H1 (cell line): Measurements from ENCODE around the gene HEATR9. TPM values are rescaled to one million over a fixed set of nuclear protein-coding genes. Genes with fewer than 3 reads are reported as not detected.

Experiments used
- CTCF ChIA-PET: fragments of 300-600 bp; sonication (Branson Sonifier 250); formaldehyde crosslinking; loops from one replicate; lab custom pipeline; 2021; ENCODE audit not compliant: partially characterized antibody; lab: Charles Lee
- POLR2A ChIA-PET: fragments of 300-600 bp; sonication (Branson Sonifier 250); formaldehyde crosslinking; loops from one replicate; lab custom pipeline; 2021; ENCODE audit warnings: inconsistent platforms; ENCODE audit not compliant: partially characterized antibody; lab: Charles Lee
- DNase-seq, 2 experiments: peaks; one replicate each; pipeline versions ENCODE4 v3.0.0 to v3.0.0-alpha.2; 2010 to 2022; ENCODE audit warnings: low spot score in 2 of 2, low read depth in 1 of 2, mixed read lengths in 1 of 2
- FAIRE-seq: peaks from 2 replicates; lab custom pipeline; 2011; peaks lifted over from hg19 to GRCh38; lab: Jason Lieb, UNC
- H2AFZ ChIP-seq: 2 replicates; pipeline ENCODE4 v1.8.1; 2012; ENCODE audit warnings: low read length, inconsistent platforms
- H2AK5ac ChIP-seq: 2 replicates; pipeline ENCODE4 v1.6.1; 2013; ENCODE audit warnings: low read depth, low read length
- H2BK120ac ChIP-seq: replicated peaks from 2 replicates; pipeline ENCODE3; 2013; ENCODE audit warnings: low read depth, low read length, inconsistent platforms
- H2BK12ac ChIP-seq: 2 replicates; pipeline ENCODE4 v1.6.1; 2013; ENCODE audit warnings: low read depth, low read length
- H2BK15ac ChIP-seq: 2 replicates; pipeline ENCODE4 v1.6.1; 2013; ENCODE audit warnings: low read length
- H2BK20ac ChIP-seq: 2 replicates; pipeline ENCODE4 v1.6.1; 2013; ENCODE audit warnings: low read length
- H2BK5ac ChIP-seq: 2 replicates; pipeline ENCODE4 v1.6.1; 2013; ENCODE audit warnings: low read depth, low read length
- H3K14ac ChIP-seq: 2 replicates; pipeline ENCODE4 v1.6.1; 2013; ENCODE audit warnings: inconsistent platforms; ENCODE audit not compliant: insufficient read length
- H3K18ac ChIP-seq: 2 replicates; pipeline ENCODE4 v1.6.1; 2013; ENCODE audit warnings: low read length; ENCODE audit errors: extremely low read depth
- H3K23ac ChIP-seq: 2 replicates; pipeline ENCODE4 v1.6.1; 2013; ENCODE audit warnings: inconsistent platforms; ENCODE audit not compliant: insufficient read length
- H3K23me2 ChIP-seq: 2 replicates; pipeline ENCODE4 v1.6.1; 2013; ENCODE audit warnings: low read depth, low read length
- H3K27ac ChIP-seq: 2 replicates; pipeline ENCODE4 v1.6.1; 2011; ENCODE audit warnings: low read depth, low read length, inconsistent platforms
- H3K27me3 ChIP-seq, 4 experiments: replicated peaks in 1 of 4; 1 replicate in 1 of 4; 2 replicates in 3 of 4; pipeline versions ENCODE4 v1.6.1 to v1.8.1; 2011 to 2013; ENCODE audit warnings: low read length in 3 of 4, mild to moderate bottlenecking in 3 of 4, inconsistent platforms in 2 of 4, mixed read lengths in 2 of 4, moderate library complexity in 1 of 4; ENCODE audit not compliant: control insufficient read depth in 3 of 4, insufficient read depth in 3 of 4; ENCODE audit errors: extremely low read depth in 1 of 4
- H3K36me3 ChIP-seq, 4 experiments: 2 replicates each; pipeline versions ENCODE4 v1.6.1 to v1.8.1; 2011 to 2013; ENCODE audit warnings: mild to moderate bottlenecking in 4 of 4, low read length in 3 of 4, moderate library complexity in 2 of 4, control low read depth in 1 of 4, inconsistent platforms in 1 of 4; ENCODE audit not compliant: insufficient read depth in 4 of 4, control insufficient read depth in 2 of 4
- H3K4ac ChIP-seq: replicated peaks from 2 replicates; pipeline ENCODE3; 2013; ENCODE audit warnings: low read length, low read depth, mixed read lengths, inconsistent platforms; ENCODE audit not compliant: insufficient read length
- H3K4me1 ChIP-seq, 4 experiments: replicated peaks in 1 of 4; 1 replicate in 1 of 4; 2 replicates in 3 of 4; pipeline versions ENCODE4 v1.6.1 to v1.8.1; 2011 to 2013; ENCODE audit warnings: low read length in 3 of 4, inconsistent platforms in 2 of 4, mixed read lengths in 1 of 4; ENCODE audit not compliant: insufficient read depth in 4 of 4, control insufficient read depth in 3 of 4
- H3K4me2 ChIP-seq, 2 experiments: 2 replicates each; pipeline versions ENCODE4 v1.6.1 to v1.8.1; 2011 to 2013; ENCODE audit warnings: low read depth in 2 of 2, low read length in 2 of 2, control low read depth in 1 of 2, inconsistent platforms in 1 of 2, mild to moderate bottlenecking in 1 of 2; ENCODE audit not compliant: insufficient read depth in 1 of 2
- H3K4me3 ChIP-seq, 4 experiments: fragments of 200-600, 300-600 bp in 1 of 4; sonication (generic), shearing (Covaris generic), sonication (Bioruptor Twin) in 1 of 4; 2 replicates each; pipeline versions ENCODE4 v1.5.1 to v1.8.1; 2011 to 2016; ENCODE audit warnings: low read length in 4 of 4, low read depth in 3 of 4, control low read depth in 2 of 4, inconsistent platforms in 2 of 4, mild to moderate bottlenecking in 2 of 4, mixed read lengths in 1 of 4, moderate library complexity in 1 of 4; ENCODE audit not compliant: insufficient read depth in 2 of 4; ENCODE audit errors: extremely low read depth in 1 of 4
- H3K56ac ChIP-seq: replicated peaks from 2 replicates; pipeline ENCODE3; 2013; ENCODE audit warnings: low read depth, mild to moderate bottlenecking, mixed read lengths, low read length, inconsistent platforms; ENCODE audit not compliant: insufficient read length
- H3K79me1 ChIP-seq: 2 replicates; pipeline ENCODE4 v1.6.1; 2013; ENCODE audit warnings: low read depth, low read length, control low read depth
- H3K79me2 ChIP-seq, 2 experiments: 2 replicates each; pipeline versions ENCODE4 v1.6.1 to v1.8.1; 2012 to 2013; ENCODE audit warnings: low read length in 2 of 2, mild to moderate bottlenecking in 2 of 2, inconsistent platforms in 1 of 2; ENCODE audit not compliant: insufficient read depth in 2 of 2, control insufficient read depth in 1 of 2
- H3K9ac ChIP-seq, 4 experiments: replicated peaks in 1 of 4; 1 replicate in 1 of 4; 2 replicates in 3 of 4; pipeline versions ENCODE4 v1.6.1 to v1.8.1; 2011 to 2013; ENCODE audit warnings: low read depth in 3 of 4, low read length in 3 of 4, control low read depth in 2 of 4, mild to moderate bottlenecking in 2 of 4, moderate library complexity in 2 of 4, inconsistent platforms in 1 of 4; ENCODE audit errors: extremely low read depth in 1 of 4
- H3K9me3 ChIP-seq, 2 experiments: 2 replicates each; pipeline versions ENCODE4 v1.6.1 to v1.8.1; 2012 to 2013; ENCODE audit warnings: mild to moderate bottlenecking in 2 of 2, moderate library complexity in 2 of 2, control low read depth in 1 of 2, inconsistent platforms in 1 of 2, low read depth in 1 of 2, low read length in 1 of 2, mixed read lengths in 1 of 2; ENCODE audit not compliant: insufficient read depth in 2 of 2
- H4K20me1 ChIP-seq, 2 experiments: replicated peaks in 1 of 2; 2 replicates each; pipeline versions ENCODE3 to v1.8.1; 2011 to 2013; ENCODE audit warnings: inconsistent platforms in 2 of 2, low read length in 2 of 2, mild to moderate bottlenecking in 1 of 2; ENCODE audit not compliant: insufficient read depth in 2 of 2, control insufficient read depth in 1 of 2
- H4K5ac ChIP-seq: 2 replicates; pipeline ENCODE4 v1.6.1; 2013; ENCODE audit warnings: low read length, low read depth, mixed read lengths, inconsistent platforms; ENCODE audit not compliant: insufficient read length
- H4K8ac ChIP-seq: 2 replicates; pipeline ENCODE4 v1.8.0; 2013; ENCODE audit warnings: mild to moderate bottlenecking, moderate library complexity, low read length, inconsistent platforms; ENCODE audit not compliant: insufficient read depth; ENCODE audit errors: extremely low read depth
- H4K91ac ChIP-seq: replicated peaks from 2 replicates; pipeline ENCODE3; 2013; ENCODE audit warnings: low read length, mixed read lengths, inconsistent platforms; ENCODE audit not compliant: insufficient read length
- CTBP2 ChIP-seq: IDR thresholded peaks from 2 replicates; pipeline ENCODE4 v1.7.0; 2011; ENCODE audit warnings: borderline replicate concordance, mild to moderate bottlenecking, moderate library complexity, mixed read lengths, low read length; ENCODE audit not compliant: insufficient read depth, insufficient read length
- GTF2F1 ChIP-seq: IDR thresholded peaks from 2 replicates; pipeline ENCODE4 v1.6.1; 2012; ENCODE audit warnings: low read depth, low read length, improper control_type of control experiment, borderline replicate concordance
- POLR2A ChIP-seq, 2 experiments: IDR thresholded peaks; 1 replicate in 1 of 2; 2 replicates in 1 of 2; pipeline ENCODE4 v1.6.1; 2011; ENCODE audit warnings: low read depth in 2 of 2, low read length in 2 of 2, mild to moderate bottlenecking in 2 of 2; ENCODE audit errors: control extremely low read depth in 1 of 2
- RBBP5 ChIP-seq: IDR thresholded peaks from 2 replicates; pipeline ENCODE4 v1.7.1; 2012; ENCODE audit warnings: low read depth, mild to moderate bottlenecking, inconsistent platforms, low read length, moderate library complexity, borderline replicate concordance
- SAP30 ChIP-seq: fragments of 300-600 bp; sonication (generic); IDR thresholded peaks from 2 replicates; pipeline ENCODE4 v1.7.1; 2012; ENCODE audit warnings: low read length, moderate library complexity, mild to moderate bottlenecking, inconsistent platforms; ENCODE audit not compliant: insufficient read depth, insufficient replicate concordance
- WGBS, 2 experiments: shearing (Covaris generic) in 1 of 2; methylation state at CpG; one replicate each; pipeline versions ENCODE4 v1.1.6 to v1.1.7; 2013 to 2015; ENCODE audit warnings: low lambda C conversion rate in 2 of 2, mixed read lengths in 2 of 2, inconsistent platforms in 1 of 2, low coverage in 1 of 2, missing lambda C conversion rate in 1 of 2; ENCODE audit not compliant: insufficient replicate concordance in 2 of 2, insufficient coverage in 1 of 2, insufficient read length in 1 of 2; ENCODE audit errors: extremely low coverage in 1 of 2, missing lambda C conversion rate in 1 of 2; 5-methylcytosine and 5-hydroxymethylcytosine counted together
- polyA plus RNA-seq, 7 experiments: library from polyadenylated mRNA; depleted of rRNA in 3 of 7; stranded (reverse) in 5 of 7; unstranded in 2 of 7; fragments of >200 nt in 5 of 7; fragments of 200-250 nt in 2 of 7; gene quantifications; 1 replicate in 5 of 7; 2 replicates in 1 of 7; 4 replicates in 1 of 7; pipeline versions ENCODE4 v1.2.1 to v1.2.3, GENCODE V29; 2011 to 2013; ENCODE audit warnings: missing spikeins in 2 of 7, mixed read lengths in 2 of 7
- total RNA-seq: library from RNA; stranded (reverse); fragmentation: NEBNext Ultra II Directional; extraction: Animal tissue kit (Norgen Biotek cat#: 25700); gene quantifications from 2 replicates; pipeline ENCODE4 v1.2.1, GENCODE V29; 2021
- TF ChIP-seq, protein P1 (sequence below): IDR thresholded peaks from 2 replicates; pipeline ENCODE4 v1.6.1; 2012; ENCODE audit warnings: low read length, inconsistent platforms

HEATR9 gene
- total and polyA plus RNA-seq, 2 of the 8 experiments (the other 6 are each of a cell fraction or from before 2014, with no cell fraction given): not detected

DNA sequence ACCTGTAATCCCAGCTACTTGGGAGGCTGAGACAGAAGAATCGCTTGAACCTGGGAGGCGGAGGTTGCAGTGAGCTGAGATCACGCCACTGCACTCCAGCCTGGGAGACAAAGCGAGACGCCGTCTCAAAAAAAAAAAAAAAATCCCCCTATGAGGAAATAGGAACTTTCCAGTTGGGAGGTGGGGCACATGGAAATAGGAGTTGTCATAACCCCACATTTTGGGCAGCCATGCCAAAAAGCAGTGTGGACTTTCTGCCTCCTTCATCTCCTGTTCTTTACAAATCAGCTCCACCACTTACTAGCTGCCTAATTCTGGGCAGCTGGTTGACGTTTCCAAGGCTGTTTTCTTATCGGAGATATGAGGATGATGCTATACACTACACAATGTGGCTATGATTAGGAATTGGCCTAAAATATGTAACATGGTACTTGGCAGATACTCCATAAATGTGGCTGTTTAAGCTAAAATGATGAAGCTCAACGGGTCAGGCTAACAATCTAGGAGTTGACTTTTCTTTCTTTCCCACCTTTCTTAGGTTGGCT is 33.0 kb upstream of the HEATR9 start:
- Histone ChIP-seq H3K9me3 (no peaks in the 10 kb centered on the region), H3K79me2 (no peaks in the 10 kb centered on the region), H4K20me1 (peaks cover 0 to 2% of the 10 kb centered on the region in 2 experiments), H2AFZ (no peak overlapping the region), H3K23me2 (no peaks in the 10 kb centered on the region; the same call in 1 of the 2 replicates), H2BK20ac (no peak overlapping the region), H3K23ac (no peak overlapping the region), H3K4ac (no peak overlapping the region), H2BK120ac (no peak overlapping the region), H3K18ac (no peak overlapping the region), H2BK5ac (no peak overlapping the region), H2BK15ac (no peak overlapping the region), H3K9ac (no peak overlapping the region), H3K14ac (no peak overlapping the region), H3K4me3 (no peak overlapping the region), H4K91ac (no peak overlapping the region), H3K4me1 (no peaks in the 10 kb centered on the region), H4K8ac (no peak overlapping the region), H3K27ac (no peak overlapping the region), H3K27me3 (no peaks in the 10 kb centered on the region), H4K5ac (no peak overlapping the region), H3K36me3 (no peaks in the 10 kb centered on the region), H2AK5ac (no peak overlapping the region), H3K79me1 (no peaks in the 10 kb centered on the region), H2BK12ac (no peak overlapping the region), H3K4me2 (no peak overlapping the region), H3K56ac (no peak overlapping the region)
- 89% methylated on average over 8 of the region's 9 CpGs; no CpG with 5 or more reads in 1 of the 2 experiments for WGBS, 2 experiments
- TF ChIP-seq RBBP5: no peak
- no peak for TF ChIP-seq GTF2F1
- no peak for TF ChIP-seq POLR2A (IDR thresholded peaks at IDR 0.05; ENCODE audit: control extremely low read depth in 1 of 2, low read depth in 2 of 2, low read length in 2 of 2)
- no peak for TF ChIP-seq CTBP2
- no peak for TF ChIP-seq SAP30
- TF ChIP-seq, protein P1, sequence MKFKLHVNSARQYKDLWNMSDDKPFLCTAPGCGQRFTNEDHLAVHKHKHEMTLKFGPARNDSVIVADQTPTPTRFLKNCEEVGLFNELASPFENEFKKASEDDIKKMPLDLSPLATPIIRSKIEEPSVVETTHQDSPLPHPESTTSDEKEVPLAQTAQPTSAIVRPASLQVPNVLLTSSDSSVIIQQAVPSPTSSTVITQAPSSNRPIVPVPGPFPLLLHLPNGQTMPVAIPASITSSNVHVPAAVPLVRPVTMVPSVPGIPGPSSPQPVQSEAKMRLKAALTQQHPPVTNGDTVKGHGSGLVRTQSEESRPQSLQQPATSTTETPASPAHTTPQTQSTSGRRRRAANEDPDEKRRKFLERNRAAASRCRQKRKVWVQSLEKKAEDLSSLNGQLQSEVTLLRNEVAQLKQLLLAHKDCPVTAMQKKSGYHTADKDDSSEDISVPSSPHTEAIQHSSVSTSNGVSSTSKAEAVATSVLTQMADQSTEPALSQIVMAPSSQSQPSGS: no peak
- ChIA-PET POLR2A (interaction anchor here (0.7 to 0.8 kb wide), 2 partner anchors 14 to 30 kb away, joined by 3 read pairs; no protein-coding TSS in a partner anchor), CTCF (interaction anchor here (1.0 to 1.3 kb wide), 3 partner anchors 30 to 45 kb away, joined by 3 read pairs; no protein-coding TSS in a partner anchor)
- FAIRE-seq (no peak), DNase-seq (no peak)
